Activated CD4-positive, alpha-beta T cell treated with anti-CD3 and anti-CD28 coated beads, Interleukin-2, Interleukin-6, amounts not matched to agents 100 ng/mL and 50 ng/mL, durations not matched to agents 16 hours and 8 hours (primary cell): Measurements from ENCODE around the gene CAND1.

Experiments
- DNase-seq: peaks from one replicate; pipeline ENCODE4 v3.0.0-alpha.2; 2020

The CAND1 gene

DNA sequence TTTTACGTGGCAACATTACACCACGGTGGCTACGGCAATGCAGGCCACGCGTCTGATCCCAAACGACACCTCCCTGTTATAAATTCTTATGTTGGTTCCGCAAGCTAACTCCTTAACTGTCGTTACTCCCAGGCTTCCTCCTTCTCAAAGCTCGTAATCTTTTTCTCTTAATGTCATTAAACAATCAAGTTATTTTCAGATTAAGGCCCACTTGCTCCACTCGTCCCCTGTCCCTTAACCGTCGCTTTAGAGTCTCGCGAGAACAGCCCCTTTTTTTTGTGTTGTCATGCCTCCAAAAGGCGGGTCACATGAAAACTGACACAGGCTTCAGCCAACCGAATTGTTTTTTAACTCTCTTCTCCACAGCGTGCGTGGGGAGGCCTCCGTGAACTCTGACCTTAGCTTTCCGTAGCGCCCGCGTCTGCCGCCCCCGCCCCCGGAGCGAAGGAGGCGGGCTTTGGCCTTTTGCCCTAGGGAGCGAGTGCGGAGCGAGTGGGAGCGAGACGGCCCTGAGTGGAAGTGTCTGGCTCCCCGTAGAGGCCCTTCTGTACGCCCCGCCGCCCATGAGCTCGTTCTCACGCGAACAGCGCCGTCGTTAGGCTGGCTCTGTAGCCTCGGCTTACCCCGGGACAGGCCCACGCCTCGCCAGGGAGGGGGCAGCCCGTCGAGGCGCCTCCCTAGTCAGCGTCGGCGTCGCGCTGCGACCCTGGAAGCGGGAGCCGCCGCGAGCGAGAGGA is at the start of gene CAND1:
Gene CAND1 (plus strand): TSS at position 463 of the 737 bp plus-strand sequence. CDS start 360 bp downstream, outside the sequence.
- peak; percentile 98 for DNase-seq

DNA sequence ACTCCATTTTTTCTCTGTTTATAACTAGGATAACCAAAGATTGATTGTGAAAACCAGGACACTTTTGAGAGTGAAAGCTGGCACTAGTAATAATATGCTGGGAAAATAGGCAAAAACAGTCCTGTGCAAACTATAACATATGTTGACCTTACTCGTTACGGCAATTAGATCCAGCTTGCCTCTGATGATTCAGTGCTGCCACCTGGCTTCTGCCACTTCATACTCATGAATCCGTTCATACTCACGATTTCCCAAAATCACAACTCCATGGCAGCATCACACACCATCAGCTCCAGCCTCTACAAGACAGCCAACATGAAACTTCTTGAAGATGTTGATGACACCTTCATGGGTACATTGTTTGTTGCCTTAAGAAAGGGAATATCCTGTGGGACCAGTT is 49.1 kb upstream of the CAND1 start:
- DNase-seq = no peak

DNA sequence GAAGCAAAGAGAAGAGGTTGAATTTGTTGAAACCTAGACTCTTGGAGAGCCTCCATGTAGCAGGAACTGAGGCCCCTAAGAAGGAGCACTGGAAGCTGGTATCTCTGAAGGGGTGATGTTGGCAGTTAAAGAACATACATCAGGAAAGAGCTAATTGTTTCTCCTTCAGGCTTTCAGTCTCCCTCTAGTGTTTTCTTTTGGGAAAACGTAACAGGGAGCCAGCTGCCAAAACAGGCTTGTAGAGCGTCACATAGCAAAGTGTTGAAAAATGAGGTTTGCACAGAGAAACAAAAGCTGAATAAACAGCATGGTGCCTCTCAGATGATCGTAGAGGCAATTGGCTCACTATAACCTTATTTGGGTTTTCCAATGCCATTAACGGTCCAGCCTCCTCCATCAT is 46.9 kb upstream of the CAND1 start:
- no peak for DNase-seq

DNA sequence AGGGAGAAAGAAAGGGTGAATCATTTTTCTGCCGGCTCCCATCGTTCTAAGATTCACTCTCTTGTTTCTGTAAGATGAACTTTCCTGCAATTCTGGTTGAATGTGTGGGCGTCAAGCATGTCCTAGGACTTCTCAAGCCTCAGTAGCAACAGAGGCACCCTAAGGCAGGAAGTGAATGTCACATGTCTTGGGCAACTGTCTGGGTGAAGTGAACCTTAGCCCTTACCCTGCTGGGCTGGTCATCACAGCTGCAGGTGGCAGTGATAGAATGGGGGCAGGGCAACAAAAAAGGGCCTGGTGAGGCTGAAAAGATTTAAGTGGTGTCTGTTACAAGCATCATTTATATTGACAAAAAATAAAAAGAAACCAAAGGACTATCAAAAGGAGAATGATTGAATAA is 45.9 kb upstream of the CAND1 start:
- no peak for DNase-seq

DNA sequence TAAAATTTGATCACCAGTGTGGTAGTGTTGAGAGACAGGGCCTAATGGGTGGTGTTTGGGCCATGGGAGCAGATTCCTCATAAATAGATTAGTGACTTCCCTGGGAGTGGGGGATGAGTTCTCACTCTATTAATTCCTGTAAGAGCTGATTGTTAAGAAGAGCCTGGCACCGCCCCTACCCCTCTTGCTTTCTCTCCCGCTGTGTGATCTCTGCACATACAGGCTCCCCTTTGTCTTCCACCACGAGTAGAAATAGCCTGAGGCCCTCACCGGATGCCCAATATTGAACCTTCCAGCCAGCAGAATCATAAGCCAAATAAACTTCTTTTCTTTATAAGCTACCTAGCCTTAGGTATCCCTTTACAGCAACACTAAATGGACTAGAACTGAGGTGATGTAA is 31.9 kb upstream of the CAND1 start:
- DNase-seq = no peak

DNA sequence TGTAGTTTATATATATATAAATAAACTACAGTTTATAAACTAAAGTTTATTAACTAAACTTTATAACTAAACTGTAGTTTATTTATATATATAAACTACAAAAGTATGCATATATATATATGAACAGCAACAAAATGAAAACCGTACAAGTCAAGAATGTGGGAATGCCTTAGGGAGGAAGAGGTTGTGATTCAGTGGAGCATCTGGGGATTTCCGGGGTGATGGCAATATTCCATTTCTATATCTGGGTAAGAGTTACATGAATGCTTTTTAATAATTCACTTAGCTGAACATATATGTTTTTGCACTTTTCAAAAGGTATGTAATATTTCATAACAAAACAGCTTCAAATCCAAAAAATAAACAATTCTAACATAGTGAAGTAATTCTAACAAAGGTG is 30.1 kb upstream of the CAND1 start:
- DNase-seq = no peak

DNA sequence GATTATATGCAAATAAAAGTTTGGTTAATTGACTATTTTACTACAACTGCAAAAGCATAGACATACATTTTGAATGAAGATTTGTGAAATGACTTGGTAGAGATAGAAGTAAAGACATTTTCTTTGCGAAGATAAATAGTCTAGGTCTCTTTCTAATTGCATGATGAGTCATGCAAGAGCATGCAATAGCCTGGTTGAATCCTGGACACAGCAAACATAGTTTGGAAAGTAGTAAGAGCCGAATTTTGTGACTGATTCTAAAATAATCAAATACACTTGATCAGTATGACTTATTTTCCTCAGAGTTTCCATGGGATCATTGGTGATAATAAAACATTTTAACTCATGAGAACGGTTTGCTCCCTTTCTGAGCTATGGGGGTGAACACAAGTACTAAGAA is 27.7 kb upstream of the CAND1 start:
- no peak for DNase-seq

DNA sequence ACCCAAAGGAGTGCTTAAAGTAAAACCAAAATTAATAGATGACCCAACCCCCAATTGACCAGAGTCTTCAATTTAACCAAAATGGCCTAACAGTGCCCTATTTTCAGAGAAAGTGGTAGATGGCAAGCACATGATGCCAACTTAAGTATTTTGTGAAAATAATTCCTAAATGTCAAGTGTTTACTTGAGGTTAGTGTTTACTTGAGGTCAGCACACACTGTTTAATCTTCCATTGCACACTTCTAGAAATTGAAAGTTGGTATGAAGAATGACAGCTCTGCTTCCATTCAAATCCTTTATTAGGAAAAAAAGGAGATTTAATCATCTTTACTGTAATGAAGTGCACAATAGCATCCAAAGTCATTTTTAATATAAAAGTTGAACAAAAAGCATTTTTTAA is 25.9 kb upstream of the CAND1 start:
- no peak for DNase-seq

DNA sequence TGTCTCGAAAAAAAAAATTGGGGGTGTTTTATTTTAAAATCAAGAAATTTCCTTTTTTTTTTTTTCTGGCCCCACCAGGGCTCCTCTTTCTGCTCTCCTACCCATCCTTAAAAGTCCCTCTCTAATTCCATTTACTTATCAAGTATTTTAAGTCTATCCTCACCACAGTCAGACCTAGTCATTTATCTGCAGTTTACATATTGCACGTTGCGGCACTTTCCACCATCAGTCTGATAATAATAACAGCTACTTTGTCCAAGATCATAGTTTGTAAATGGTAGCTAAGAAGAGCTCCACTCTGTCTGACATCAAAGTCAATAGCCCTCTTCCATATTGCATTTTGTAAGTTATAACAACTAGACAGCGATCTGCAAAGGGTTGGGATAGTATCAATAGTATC is 23.6 kb upstream of the CAND1 start:
- no peak for DNase-seq

DNA sequence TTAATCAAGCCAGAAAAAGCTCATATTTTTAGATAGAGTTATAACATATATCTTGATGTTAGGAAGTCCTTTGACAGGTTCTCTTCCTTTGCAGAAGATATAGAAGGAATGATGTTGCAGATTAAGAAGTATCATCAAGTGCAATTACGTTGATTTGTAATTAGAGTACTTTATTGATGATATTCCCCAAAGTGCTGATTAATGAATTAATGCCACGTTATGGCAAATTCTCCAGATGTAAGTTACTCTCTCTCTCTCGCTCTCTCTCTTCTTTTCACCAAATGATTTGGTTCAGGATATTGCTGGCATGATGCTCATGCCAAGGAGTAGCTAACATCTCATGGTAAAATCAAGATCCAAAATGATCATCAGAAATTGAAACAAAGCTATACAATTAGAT is 18.1 kb upstream of the CAND1 start:
- no peak for DNase-seq

DNA sequence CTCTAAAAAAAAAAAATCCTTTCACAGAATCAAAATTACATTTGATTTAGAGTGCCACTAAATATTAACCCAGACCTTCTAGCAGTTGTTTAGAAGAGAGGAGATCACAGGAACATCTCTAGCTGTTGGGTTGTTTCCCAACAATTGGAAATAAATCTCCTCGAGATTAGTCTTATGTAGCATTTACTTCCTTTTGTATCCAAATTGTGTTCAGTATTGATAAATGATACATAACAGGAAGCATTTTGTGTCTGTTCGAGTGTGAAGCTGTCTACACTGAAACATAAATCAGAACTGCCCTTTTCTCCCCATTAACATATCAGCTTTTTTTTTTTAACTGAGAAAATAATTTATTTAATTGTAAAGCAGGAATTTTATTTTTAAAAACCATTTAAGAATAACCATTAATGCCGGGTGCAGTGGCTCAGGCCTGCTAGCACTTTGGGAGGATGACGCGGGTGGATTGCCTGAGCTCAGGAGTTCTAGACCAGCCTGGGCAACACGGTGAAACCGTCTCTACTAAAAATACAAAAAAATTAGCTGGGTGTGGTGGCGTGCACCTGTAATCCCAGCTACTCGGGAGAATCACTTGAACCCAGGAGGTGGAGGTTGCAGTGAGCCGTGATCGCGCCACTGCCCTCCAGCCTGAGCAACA is 14.7 kb upstream of the CAND1 start:
- DNase-seq = no peak

DNA sequence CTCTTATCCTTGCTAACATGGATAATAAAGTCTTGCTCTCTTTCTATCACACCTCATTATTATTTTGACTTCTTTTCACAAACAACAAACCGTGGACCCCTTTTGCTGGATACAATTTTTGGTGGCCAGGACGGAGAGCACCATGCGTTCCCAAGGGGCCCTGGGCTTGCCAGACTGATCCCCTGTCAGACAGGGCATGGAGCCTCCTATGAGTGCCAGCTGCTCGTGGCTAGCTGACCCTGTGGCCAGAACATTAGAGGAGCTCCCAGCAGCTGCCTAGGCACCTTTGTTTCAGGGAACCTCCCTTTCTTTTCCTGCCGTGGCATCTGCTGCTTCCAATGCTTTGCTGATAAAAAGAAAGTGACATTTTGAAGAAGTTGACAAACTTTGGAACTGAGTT is 12.5 kb upstream of the CAND1 start:
- no peak for DNase-seq

DNA sequence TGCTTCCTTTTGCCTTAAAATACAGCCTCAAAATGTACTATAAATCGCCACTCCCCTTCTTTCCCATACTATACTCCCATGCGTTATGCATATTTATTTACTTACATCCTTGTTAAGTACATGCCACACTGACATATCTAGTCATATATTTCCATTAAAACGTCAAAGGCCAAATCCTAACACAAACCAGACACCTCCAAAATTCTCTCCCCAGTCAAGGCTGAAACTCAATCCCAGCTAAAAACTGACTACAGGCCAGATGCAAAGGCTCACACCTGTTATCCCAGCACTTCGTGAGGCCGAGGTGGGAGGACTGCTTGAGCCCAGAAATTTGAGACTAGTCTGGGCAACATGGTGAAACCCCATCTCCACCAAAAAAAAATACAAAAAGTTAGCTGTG is 5.7 kb upstream of the CAND1 start:
- no peak for DNase-seq

DNA sequence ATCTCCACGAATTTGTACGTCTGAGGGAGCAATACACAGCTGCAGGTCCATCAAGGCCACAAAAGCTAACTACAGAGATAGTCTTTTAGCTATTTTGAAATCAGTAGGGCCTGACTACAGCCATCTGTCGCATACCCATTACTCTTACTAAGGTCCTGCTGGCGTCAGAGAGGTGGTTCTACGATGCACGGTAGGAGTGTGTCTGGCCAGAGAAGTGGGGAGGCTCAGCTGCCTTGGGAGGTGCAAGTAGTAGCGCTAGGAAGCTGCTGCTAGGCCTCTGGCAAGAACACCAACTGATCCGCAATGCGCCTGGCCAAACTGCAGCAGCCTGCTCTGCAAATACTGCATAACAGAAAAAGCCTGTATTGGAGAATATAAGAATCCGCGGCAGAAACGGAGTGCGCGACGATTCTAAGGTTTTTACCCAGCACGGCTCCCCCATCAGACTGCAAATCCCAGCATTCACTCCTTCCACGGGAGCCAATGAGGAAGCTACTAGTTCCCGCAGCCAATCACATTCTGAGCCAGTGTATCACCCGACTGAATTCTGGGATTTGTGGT is 743 bp upstream of the CAND1 start:
- DNase-seq = peak; percentile 95

DNA sequence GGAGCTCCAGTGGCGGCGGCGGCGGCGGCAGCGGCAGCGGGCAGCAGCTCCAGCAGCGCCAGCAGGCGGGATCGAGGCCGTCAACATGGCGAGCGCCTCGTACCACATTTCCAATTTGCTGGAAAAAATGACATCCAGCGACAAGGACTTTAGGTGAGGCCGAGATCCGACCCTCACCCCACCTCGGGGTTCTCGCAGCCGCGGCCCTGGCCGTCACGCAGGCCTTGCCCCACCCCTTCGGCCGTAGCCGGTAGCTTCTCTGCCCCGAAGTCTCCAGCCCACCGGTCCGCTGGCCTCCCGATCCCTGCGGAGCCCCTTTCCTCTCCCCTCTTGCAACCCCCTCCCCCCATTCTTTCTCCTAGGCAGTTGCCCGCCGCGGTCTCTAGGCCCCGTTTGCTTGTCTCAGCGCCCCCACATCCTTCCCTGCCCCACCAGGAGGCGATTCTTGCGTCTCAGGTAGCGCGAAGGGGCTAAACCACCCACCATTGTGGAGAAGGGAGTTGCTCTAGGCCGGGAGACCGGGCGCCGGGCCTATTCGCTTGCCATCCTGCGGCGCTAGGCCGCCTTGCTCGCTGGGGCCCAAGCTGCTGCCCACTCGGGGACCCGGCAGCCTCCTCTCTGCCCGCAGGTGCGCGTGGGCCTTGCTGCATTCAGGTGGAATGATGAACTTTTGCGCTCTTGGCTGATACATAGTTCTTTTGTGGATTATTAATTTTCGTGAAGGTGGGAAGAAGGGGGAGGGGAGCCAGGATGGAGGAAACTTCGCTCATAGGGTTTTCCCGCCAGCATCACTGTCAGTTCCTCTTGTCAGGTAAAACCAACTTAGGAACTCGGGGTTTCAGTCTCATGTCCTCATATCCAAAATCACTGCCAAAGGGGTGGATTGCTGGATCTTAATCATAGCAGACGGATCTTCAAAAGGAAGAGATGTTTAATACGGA is 745 bp downstream of the CAND1 start:
- DNase-seq = peak; percentile 42

DNA sequence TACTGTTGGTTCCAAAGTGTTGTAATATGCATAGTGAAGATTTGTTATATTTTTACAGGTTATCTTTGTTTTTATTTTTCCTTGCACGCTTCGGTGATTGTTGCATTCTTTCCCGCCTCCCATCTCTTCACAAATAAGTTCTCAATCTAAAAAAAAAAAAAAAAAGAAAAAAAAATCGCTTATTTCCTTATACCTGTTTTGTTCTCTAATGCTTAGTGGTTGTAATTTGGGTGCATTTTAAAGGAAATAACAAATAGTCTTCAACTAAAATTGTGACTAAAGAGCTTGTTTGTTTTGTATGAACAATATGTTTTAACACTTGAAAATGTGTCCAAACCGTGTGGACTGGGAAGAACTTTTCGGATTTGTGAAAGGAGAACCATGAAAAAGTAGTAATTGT is 1.5 kb downstream of the CAND1 start:
- no peak for DNase-seq

DNA sequence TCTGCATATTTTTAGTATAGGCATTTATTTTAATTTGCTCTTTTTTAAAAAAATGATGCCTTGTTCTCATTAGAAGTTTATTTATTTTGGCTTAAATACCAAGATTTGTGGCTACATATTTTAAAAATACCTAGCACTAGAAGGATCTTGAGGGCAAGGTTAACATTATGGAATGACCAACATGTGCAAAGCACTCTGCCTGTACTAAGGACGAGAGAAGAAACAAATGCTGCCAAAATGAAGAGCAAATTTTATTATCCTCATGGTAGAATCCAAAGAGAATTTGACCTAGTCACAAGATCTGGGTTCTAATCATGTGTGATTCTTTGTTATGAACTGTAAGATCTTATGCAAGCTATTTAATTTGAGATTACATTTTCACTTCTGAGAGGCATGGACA is 2.8 kb downstream of the CAND1 start:
- DNase-seq = no peak

DNA sequence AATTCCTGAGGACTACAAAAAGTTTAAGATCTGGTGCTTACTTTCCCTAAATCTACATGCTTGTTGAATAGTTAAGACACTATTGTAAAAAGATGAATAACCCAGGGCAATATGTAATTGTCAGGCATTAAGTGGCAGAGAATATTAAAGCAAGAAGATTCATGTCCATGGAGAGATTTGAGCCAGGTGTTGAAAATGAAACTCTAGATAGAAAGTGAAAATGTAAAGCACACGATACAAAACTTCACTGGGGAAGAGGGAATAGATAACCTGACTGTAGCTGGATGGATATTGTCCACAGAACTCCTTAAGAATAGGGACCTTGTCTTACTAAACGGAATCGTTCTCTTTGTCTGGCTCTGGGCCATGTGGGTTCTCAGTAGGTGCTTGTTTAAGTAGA is 5.0 kb downstream of the CAND1 start:
- no peak for DNase-seq

DNA sequence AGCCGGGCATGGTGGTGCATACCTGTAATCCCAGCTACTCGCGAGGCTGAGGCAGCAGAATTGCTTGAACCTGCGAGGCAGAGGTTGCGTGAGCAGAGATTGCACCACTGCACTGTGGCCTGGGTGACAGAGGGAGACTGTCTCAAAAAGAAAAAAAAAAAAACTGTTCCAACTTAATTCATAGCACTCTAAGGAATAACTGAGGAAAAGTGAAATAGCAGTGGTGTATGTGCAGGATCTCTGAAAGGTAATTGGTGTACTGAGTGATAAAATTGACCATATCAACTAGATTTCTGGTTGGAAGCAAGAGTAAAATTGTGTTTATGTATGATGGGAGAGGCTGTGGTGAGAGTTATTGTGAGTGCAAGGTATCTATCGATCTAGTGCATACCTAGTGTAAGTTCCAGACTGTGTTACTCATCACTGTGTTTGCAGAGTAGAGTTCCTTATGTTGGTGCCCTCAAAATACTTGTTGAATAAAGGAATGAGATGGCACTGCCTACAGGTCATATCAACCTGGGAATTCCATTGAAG is 6.3 kb downstream of the CAND1 start:
- no peak for DNase-seq

DNA sequence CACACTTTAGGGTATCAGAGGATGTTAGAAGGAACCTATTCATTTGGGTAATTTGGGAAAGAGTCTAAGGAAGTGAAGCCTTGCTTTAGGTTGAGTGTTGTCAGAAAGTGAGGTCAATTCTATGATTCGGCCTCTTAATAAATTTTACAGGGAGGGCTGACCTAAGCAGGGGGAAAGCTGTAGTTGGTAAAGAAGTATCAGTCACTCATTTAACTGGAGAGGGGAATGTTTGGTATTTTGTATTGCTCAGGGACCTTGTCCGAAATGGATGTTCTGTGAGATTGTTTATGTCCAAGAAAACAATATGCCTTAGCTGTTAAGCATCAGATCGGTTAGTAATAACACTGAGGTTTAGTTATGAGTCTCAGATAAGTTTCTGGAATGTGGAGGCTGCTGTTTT is 7.3 kb downstream of the CAND1 start:
- no peak for DNase-seq

DNA sequence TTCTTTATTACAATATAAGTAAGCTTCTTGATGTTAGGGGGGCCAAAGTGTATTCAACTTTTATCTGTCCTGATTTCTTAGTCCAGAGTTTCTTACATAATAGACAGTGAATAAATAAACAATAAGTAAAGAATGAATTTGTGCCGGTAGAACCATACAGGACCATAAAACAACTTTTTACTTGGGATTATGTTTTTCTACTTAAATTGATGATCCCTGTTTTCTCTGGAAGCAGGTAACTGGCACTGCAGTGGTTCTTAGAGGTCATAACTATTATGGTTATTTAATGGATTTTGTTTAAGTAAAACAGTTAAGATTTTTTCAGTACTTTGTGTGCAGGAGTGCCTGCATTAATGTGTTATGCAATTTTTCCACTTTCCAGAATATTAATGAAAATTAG is 10.5 kb downstream of the CAND1 start:
- no peak for DNase-seq

DNA sequence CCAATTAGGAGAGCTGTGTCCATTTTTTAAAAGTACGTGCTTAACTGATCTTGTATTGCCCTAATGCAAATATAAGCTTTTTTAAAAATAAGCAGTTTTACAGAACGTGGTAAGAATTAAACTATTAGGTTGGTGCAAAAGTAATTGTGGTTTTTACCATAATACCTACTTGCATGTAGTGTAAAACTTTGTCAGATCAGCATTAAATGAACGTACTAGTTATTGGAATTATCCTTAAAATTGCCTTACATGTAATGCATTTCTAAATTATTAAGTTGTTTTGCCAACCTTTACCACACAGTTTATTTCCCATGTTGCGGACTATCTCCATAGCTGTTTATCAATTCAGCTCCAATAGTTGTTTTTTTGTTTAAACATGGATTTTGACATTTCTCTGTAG is 10.9 kb downstream of the CAND1 start:
- DNase-seq = no peak

DNA sequence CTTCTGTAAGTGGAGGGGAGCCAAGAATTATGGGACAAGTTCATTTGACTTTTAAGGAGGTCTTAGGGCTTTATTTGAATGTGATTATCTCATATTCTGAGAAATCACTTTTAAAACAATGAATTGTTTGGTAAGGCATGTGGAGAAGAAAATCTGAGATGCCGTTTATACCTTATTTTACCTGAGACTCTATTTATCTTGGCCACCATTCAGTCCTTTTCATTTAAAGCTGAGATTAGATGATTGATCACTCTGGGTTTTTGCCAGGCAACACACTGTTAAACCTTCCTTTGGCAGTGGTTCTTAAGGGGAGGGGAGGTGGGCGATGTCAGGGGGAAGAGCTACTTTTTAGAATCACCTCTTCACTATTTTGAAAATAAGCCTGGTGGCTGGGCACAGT is 11.4 kb downstream of the CAND1 start:
- no peak for DNase-seq
